Measurements from ENCODE around the gene OSBPL2. TPM values are rescaled to one million over a fixed set of nuclear protein-coding genes. Genes with fewer than 3 reads are reported as not detected.

Gene OSBPL2
- total and polyA plus RNA-seq, 2 experiments from 2014 or later: 16.6 to 31.2 TPM

- ATAC-seq: no peak
- Histone ChIP-seq H3K36me3 (ENCODE audit: insufficient read depth) (peaks cover 16% of the 10 kb centered on the region), H3K4me2 (no peak overlapping the region), H3K27me3 (ENCODE audit: insufficient read depth) (no peaks in the 10 kb centered on the region), H3K4me3 (no peak overlapping the region), H2AFZ (no peak overlapping the region), H3F3A (replicated peaks; ENCODE audit: low read depth) (no peaks in the 10 kb centered on the region), H3K27ac (ENCODE audit: low read depth) (no peak overlapping the region; the same call in 1 of the 2 replicates), H4K20me1 (replicated peaks; ENCODE audit: insufficient read depth) (no peaks in the 10 kb centered on the region; the same call in 1 of the 2 replicates), H3K79me2 (replicated peaks; ENCODE audit: insufficient read depth) (no peaks in the 10 kb centered on the region), H3K4me1 (ENCODE audit: insufficient read depth) (no peaks in the 10 kb centered on the region), H3K9me2 (ENCODE audit: insufficient read depth) (no peaks in the 10 kb centered on the region)
- Mint-ChIP-seq H3K9me3 (peaks cover 13% of the 10 kb centered on the region; the same call in 2 of the 3 replicates), H3K27me3 (ENCODE audit: insufficient read depth, low read depth, poor library complexity) (peaks cover 2% of the 10 kb centered on the region), H3K27ac (no peak overlapping the region), H3K36me3 (ENCODE audit: low read depth) (peaks cover 52% of the 10 kb centered on the region), H3K4me1 (peaks cover 3% of the 10 kb centered on the region; the same call in 1 of the 3 replicates), H3K4me3 (no peak overlapping the region)
- no peak for DNase-seq (ENCODE audit: low spot score)
- TF ChIP-seq JUNB (IDR thresholded peaks at IDR 0.05; ENCODE audit: unreplicated experiment): no peak
- no peak for TF ChIP-seq NANOG (IDR thresholded peaks at IDR 0.05; ENCODE audit: borderline replicate concordance)
- TF ChIP-seq EZH2 (IDR thresholded peaks at IDR 0.05; ENCODE audit: low read depth, unreplicated experiment): no peak
- TF ChIP-seq STAT1 (IDR thresholded peaks at IDR 0.05; ENCODE audit: unreplicated experiment): no peak
- TF ChIP-seq ZNF462 (CRISPR knock-in tag; IDR thresholded peaks at IDR 0.05): no peak
- no peak for TF ChIP-seq EZH2phosphoT487 (IDR thresholded peaks at IDR 0.05; ENCODE audit: unreplicated experiment)
- TF ChIP-seq REST (IDR thresholded peaks at IDR 0.05; ENCODE audit: unreplicated experiment): no peak
- no peak for TF ChIP-seq ZNF114 (CRISPR knock-in tag; IDR thresholded peaks at IDR 0.05)
- TF ChIP-seq ETS1 (IDR thresholded peaks at IDR 0.05): no peak
- no peak for TF ChIP-seq CREB1 (CRISPR knock-in tag; IDR thresholded peaks at IDR 0.05; ENCODE audit: low read depth)
- no peak for TF ChIP-seq POLR2AphosphoS5 (IDR thresholded peaks at IDR 0.05; ENCODE audit: low read depth)
- TF ChIP-seq ZNF331 (CRISPR knock-in tag; IDR thresholded peaks at IDR 0.05; ENCODE audit: low read depth): no peak
- TF ChIP-seq CTCF (conservative IDR thresholded peaks at IDR 0.05; ENCODE audit: low read depth in 2 of 2): no peak
Measured at GRCh38 chr20:62266851-62267250, 28.5 kb downstream of the OSBPL2 start.

Data from GM23338 (cell line).